GM13977 (cell line): ENCODE data around the gene ALDH3B2.

Source experiments
- DNase-seq: peaks from one replicate; pipeline ENCODE4 v3.0.0; 2012; ENCODE audit warnings: low spot score
- CTCF ChIP-seq: IDR thresholded peaks from 2 replicates; pipeline ENCODE4 v1.5.1; 2012; ENCODE audit warnings: mild to moderate bottlenecking, control low read depth; ENCODE audit not compliant: insufficient read depth; ENCODE audit errors: extremely low read depth, missing control alignments
- in situ Hi-C: fragments of 300-500 bp; cut with MboI; formaldehyde crosslinking; loops from one replicate; pipeline ENCODE4 v1.12.0; 2022; ENCODE audit warnings: low sequenced_read_pairs, low pct_unique_long_range_greater_than_20kb, mixed read lengths, inconsistent platforms; ENCODE audit not compliant: unreplicated experiment

Gene ALDH3B2

GRCh38 chr11:67656278-67656922 lies 18.0 kb downstream of the ALDH3B2 start:
- TF ChIP-seq CTCF = no peak
- in situ Hi-C loops = no loop called here
- peak; percentile 60 for DNase-seq

GRCh38 chr11:67654225-67654624 lies 20.2 kb downstream of the ALDH3B2 start:
- in situ Hi-C loops = no loop called here
- TF ChIP-seq CTCF = no peak

GRCh38 chr11:67652965-67653845 lies 21.2 kb downstream of the ALDH3B2 start:
- no peak for DNase-seq
- in situ Hi-C loops = no loop called here
- TF ChIP-seq CTCF = no peak

More at GRCh38 chr11:67654225-67654624, 20.2 kb downstream of the ALDH3B2 start:
- no peak for DNase-seq

- TF ChIP-seq CTCF = no peak
- DNase-seq = no peak
- in situ Hi-C loops = no loop called here
Measured at GRCh38 chr11:67651976-67652781, 22.2 kb downstream of the ALDH3B2 start.

GRCh38 chr11:67649634-67650510 lies 24.6 kb downstream of the ALDH3B2 start:
- TF ChIP-seq CTCF = no peak
- in situ Hi-C loops = no loop called here
- DNase-seq = no peak
